ENCODE data around the gene RFC4. TPM values are rescaled to one million over a fixed set of nuclear protein-coding genes. Genes with fewer than 3 reads are reported as not detected.

Gene RFC4
- total and polyA plus RNA-seq, 2 of the 13 experiments (the other 11 are each of a cell fraction or from before 2014, with no cell fraction given) = 18.5 to 103 TPM

GRCh38 chr3:186742618-186743380 is 63.5 kb downstream of the RFC4 start (continued):
- peak; percentile 55; the same call in 1 of the 2 replicates for TF ChIP-seq ZBTB20 (CRISPR knock-in tag; IDR thresholded peaks at IDR 0.05; ENCODE audit: borderline replicate concordance, low read depth)
- peak; percentile 55 for TF ChIP-seq ASH2L (IDR thresholded peaks at IDR 0.05; ENCODE audit: insufficient read length, low read depth, low read length)
- TF ChIP-seq NCOA2 (CRISPR knock-in tag; IDR thresholded peaks at IDR 0.05) = peak; percentile 79
- peak; percentile 71; the same call in 1 of the 2 replicates for TF ChIP-seq DPF2 (CRISPR knock-in tag; IDR thresholded peaks at IDR 0.05; ENCODE audit: borderline replicate concordance, low read depth)
- peak in 1 of 2 experiments; percentile 84; a peak in 2 of 4 replicates for TF ChIP-seq EP300 (IDR thresholded peaks at IDR 0.05; ENCODE audit: low read depth in 2 of 2, low read length in 2 of 2)
- no peak for TF ChIP-seq EP300 (CRISPR knock-in tag; IDR thresholded peaks at IDR 0.05; ENCODE audit: borderline replicate concordance)
- TF ChIP-seq ZNF891 (CRISPR knock-in tag; IDR thresholded peaks at IDR 0.05) = no peak
- no peak for TF ChIP-seq PCBP1 (IDR thresholded peaks at IDR 0.05; ENCODE audit: borderline replicate concordance, low read depth, low read length)
- TF ChIP-seq ZNF503 (CRISPR knock-in tag; IDR thresholded peaks at IDR 0.05) = peak; percentile 68; the same call in 1 of the 2 replicates
- peak; percentile 69 for TF ChIP-seq ZNF770 (CRISPR knock-in tag; IDR thresholded peaks at IDR 0.05)
- peak; percentile 82; the same call in 1 of the 2 replicates for TF ChIP-seq AHDC1 (CRISPR knock-in tag; IDR thresholded peaks at IDR 0.05; ENCODE audit: borderline replicate concordance)
- TF ChIP-seq JUNB (CRISPR knock-in tag; IDR thresholded peaks at IDR 0.05; ENCODE audit: borderline replicate concordance) = no peak
- no peak for TF ChIP-seq STAG1 (CRISPR knock-in tag; IDR thresholded peaks at IDR 0.05)
- TF ChIP-seq TCF7 (IDR thresholded peaks at IDR 0.05; ENCODE audit: low read depth) = peak; percentile 52; the same call in 1 of the 2 replicates
- peak; percentile 76 for TF ChIP-seq NFIC (IDR thresholded peaks at IDR 0.05; ENCODE audit: low read length)
- TF ChIP-seq ZGPAT (CRISPR knock-in tag; IDR thresholded peaks at IDR 0.05) = peak; percentile 66; the same call in 1 of the 2 replicates

All from HepG2 (cell line).